Upper lobe of left lung (tissue), 6 donors: Measurements from ENCODE around the gene KRT76. TPM values are rescaled to one million over a fixed set of nuclear protein-coding genes. Genes with fewer than 3 reads are reported as not detected.
"Not testable (repeated sequence)": the region's sequence is repeated elsewhere in the genome, so short reads cannot be mapped to it uniquely, and the experiment has no call there.

Experiments used
- ATAC-seq, 2 donors: fragments of 200-7000 bp; cut with Tn5 transposase; one replicate each; pipeline ENCODE4 v1.9.1; 2022; ENCODE audit warnings: mild to moderate bottlenecking in 2 of 2, moderate library complexity in 2 of 2; ENCODE audit not compliant: low FRiP score in 2 of 2
- DNase-seq, 2 donors: peaks; one replicate each; pipeline ENCODE4 v3.0.0-alpha.2; 2019 to 2020
- H3K27ac ChIP-seq, 4 donors: fragments of 200-600 bp; sonication (generic); one replicate each; pipeline ENCODE4 v1.5.1; 2016 to 2019
- H3K27me3 ChIP-seq, 4 donors: fragments of 200-600 bp; sonication (generic); one replicate each; pipeline ENCODE4 v1.5.1; 2017 to 2019
- H3K36me3 ChIP-seq, 4 donors: fragments of 200-600 bp; sonication (generic); one replicate each; pipeline ENCODE4 v1.5.1; 2016 to 2019
- H3K4me1 ChIP-seq, 4 donors: fragments of 200-600 bp; sonication (generic); one replicate each; pipeline ENCODE4 v1.5.1; 2018 to 2019
- H3K4me3 ChIP-seq, 4 donors: fragments of 200-600 bp; sonication (generic); one replicate each; pipeline ENCODE4 v1.5.1; 2017 to 2019; ENCODE audit warnings: mild to moderate bottlenecking in 2 of 4, moderate library complexity in 1 of 4
- H3K9me3 ChIP-seq, 4 donors: fragments of 200-600 bp; sonication (generic); one replicate each; pipeline ENCODE4 v1.5.1; 2018 to 2019
- CTCF ChIP-seq, 6 experiments: fragments of 450-650 bp in 4 of 6; fragments of 200-600 bp in 2 of 6; sonication (generic) in 2 of 6; IDR thresholded peaks; one replicate each; pipeline ENCODE4 v1.5.1; 2016 to 2019; ENCODE audit warnings: antibody characterized with exemption in 6 of 6
- EP300 ChIP-seq, 4 donors: sonication (generic); formaldehyde crosslinking; IDR thresholded peaks; one replicate each; pipeline ENCODE4 v1.5.1; 2017; ENCODE audit warnings: antibody characterized with exemption in 4 of 4, control low read depth in 2 of 4
- POLR2A ChIP-seq, 4 donors: fragments of 450-650 bp; IDR thresholded peaks; one replicate each; pipeline ENCODE4 v1.5.1; 2016 to 2017; ENCODE audit warnings: antibody characterized with exemption in 4 of 4, mild to moderate bottlenecking in 2 of 4
- POLR2AphosphoS5 ChIP-seq, 2 donors: sonication (generic); formaldehyde crosslinking; IDR thresholded peaks; one replicate each; pipeline ENCODE4 v1.5.1; 2017; ENCODE audit warnings: antibody characterized with exemption in 2 of 2
- WGBS, 2 donors: methylation state at CpG; one replicate each; pipeline ENCODE4 v1.1.5; 2017 to 2018; 5-methylcytosine and 5-hydroxymethylcytosine counted together
- total RNA-seq, 6 donors: library from RNA; depleted of rRNA in 4 of 6; stranded (reverse); fragments of >200 nt in 4 of 6; gene quantifications; one replicate each; pipeline versions ENCODE4 v1.1.0 to v1.2.1, GENCODE V29; 2016 to 2021
- donor health status: DM: no; HTN: no; CAD: no; lungs with moderate emphysema.
- donor health status: DM: no; HTN: yes; CAD: no; lungs with severe emphysema.

KRT76 gene
- total RNA-seq, 6 donors from 2014 or later: not detected

- Histone ChIP-seq H3K27ac (no peak overlapping the region), H3K36me3 (no peaks in the 10 kb centered on the region), H3K4me3 (no peak overlapping the region), H3K27me3 (peaks cover 0 to 3% (median 0%) of the 10 kb centered on the region in 4 donors), H3K9me3 (no peaks in the 10 kb centered on the region), H3K4me1 (peaks cover 6 to 19% (median 16%) of the 10 kb centered on the region in 4 donors)
- WGBS, 2 donors: 95 to 100% methylated on average over 2 to 3 of the region's 3 CpGs
- ATAC-seq (no peak), DNase-seq (no peak)
- TF ChIP-seq EP300 (IDR thresholded peaks at IDR 0.05): no peak
- TF ChIP-seq CTCF (IDR thresholded peaks at IDR 0.05): no peak
- TF ChIP-seq POLR2AphosphoS5 (IDR thresholded peaks at IDR 0.05): no peak
- TF ChIP-seq POLR2A (IDR thresholded peaks at IDR 0.05): no peak
Measured at GRCh38 chr12:52796429-52796794, 19.3 kb upstream of the KRT76 start.

- H3K27me3 ChIP-seq: peaks cover 0 to 4% (median under 1%) of the 10 kb centered on the region in 4 donors
- no peak for ATAC-seq
- DNase-seq: peak in 1 of 2 donors; percentile 56
- H3K4me1 ChIP-seq: peaks cover 6 to 16% (median 13%) of the 10 kb centered on the region in 4 donors
- no peak within 1 kb of the TSS for H3K4me3 ChIP-seq
- H3K27ac ChIP-seq: no peak within 1 kb of the TSS
- H3K9me3 ChIP-seq: no peaks in the 10 kb centered on the region
- H3K36me3 ChIP-seq: no peaks in the 10 kb centered on the region
- TF ChIP-seq POLR2A (IDR thresholded peaks at IDR 0.05): no peak
- no peak for TF ChIP-seq EP300 (IDR thresholded peaks at IDR 0.05)
- no peak for TF ChIP-seq POLR2AphosphoS5 (IDR thresholded peaks at IDR 0.05)
- TF ChIP-seq CTCF (IDR thresholded peaks at IDR 0.05): no peak
- 95 to 96% methylated on average over 16 to 17 of the region's 17 CpGs for WGBS, 2 donors
Measured at GRCh38 chr12:52795694-52796428, 18.7 kb upstream of the KRT76 start, which contains the start of gene KRT3. TSS of gene KRT3 (minus strand) at chr12:52796117. CDS start at chr12:52796042, 75 bp downstream.

GRCh38 chr12:52795332-52795674 lies 18.2 kb upstream of the KRT76 start:
- H3K4me3 ChIP-seq, H3K9me3 ChIP-seq, DNase-seq, H3K36me3 ChIP-seq, H3K27me3 ChIP-seq, ATAC-seq, H3K27ac ChIP-seq: not testable (repeated sequence)
- peaks cover 3 to 12% (median 8%) of the 10 kb centered on the region in 4 donors for H3K4me1 ChIP-seq
- 88 to 100% methylated on average over 1 to 2 of the region's 2 CpGs for WGBS, 2 donors

GRCh38 chr12:52794479-52795331 lies 17.6 kb upstream of the KRT76 start:
- 76 to 86% methylated on average over 4 to 5 of the region's 5 CpGs for WGBS, 2 donors
- no peak for DNase-seq

More at GRCh38 chr12:52794479-52795331, 17.6 kb upstream of the KRT76 start:
- Histone ChIP-seq H3K36me3 (no peaks in the 10 kb centered on the region), H3K4me1 (peaks cover 2 to 12% (median 8%) of the 10 kb centered on the region in 4 donors), H3K27me3 (peaks cover 0 to 14% (median 2%) of the 10 kb centered on the region in 4 donors), H3K27ac (no peak overlapping the region), H3K4me3 (no peak overlapping the region), H3K9me3 (no peaks in the 10 kb centered on the region)
- TF ChIP-seq EP300 (IDR thresholded peaks at IDR 0.05): no peak
- no peak for TF ChIP-seq POLR2A (IDR thresholded peaks at IDR 0.05)
- no peak for TF ChIP-seq POLR2AphosphoS5 (IDR thresholded peaks at IDR 0.05)
- no peak for TF ChIP-seq CTCF (IDR thresholded peaks at IDR 0.05)
- ATAC-seq: no peak
